GM12878 (cell line): ENCODE measurements around the gene BICRAL.

Source experiments
- CREM ChIP-seq: IDR thresholded peaks from 2 replicates; pipeline ENCODE4 v1.6.1; 2014; ENCODE audit warnings: antibody characterized with exemption, low read depth
- EZH2 ChIP-seq: IDR thresholded peaks from 2 replicates; pipeline ENCODE4 v1.6.1; 2012; ENCODE audit warnings: low read depth, mild to moderate bottlenecking, control low read depth, inconsistent platforms, low read length, borderline replicate concordance; ENCODE audit not compliant: control insufficient read depth
- POLR2A ChIP-seq: IDR thresholded peaks from 2 replicates; pipeline ENCODE4 v1.6.1; 2011; ENCODE audit warnings: low read depth, mild to moderate bottlenecking, low read length
- TF ChIP-seq, protein P1 (sequence below): fragments of 450-650 bp; formaldehyde crosslinking; IDR thresholded peaks from 2 replicates; pipeline ENCODE4 v1.5.0; 2022; ENCODE audit warnings: mild to moderate bottlenecking, missing genetic modification characterization
- TF ChIP-seq, protein P2 (sequence below): IDR thresholded peaks from 2 replicates; pipeline ENCODE4 v1.6.1; 2011; ENCODE audit warnings: mild to moderate bottlenecking, low read depth, low read length, moderate library complexity; ENCODE audit not compliant: insufficient replicate concordance
- TF ChIP-seq, protein P3 (sequence below): IDR thresholded peaks from 2 replicates; pipeline ENCODE4 v1.6.1; 2011; ENCODE audit warnings: low read depth, mild to moderate bottlenecking, low read length, moderate library complexity, borderline replicate concordance; ENCODE audit errors: extremely low read depth

DNA sequence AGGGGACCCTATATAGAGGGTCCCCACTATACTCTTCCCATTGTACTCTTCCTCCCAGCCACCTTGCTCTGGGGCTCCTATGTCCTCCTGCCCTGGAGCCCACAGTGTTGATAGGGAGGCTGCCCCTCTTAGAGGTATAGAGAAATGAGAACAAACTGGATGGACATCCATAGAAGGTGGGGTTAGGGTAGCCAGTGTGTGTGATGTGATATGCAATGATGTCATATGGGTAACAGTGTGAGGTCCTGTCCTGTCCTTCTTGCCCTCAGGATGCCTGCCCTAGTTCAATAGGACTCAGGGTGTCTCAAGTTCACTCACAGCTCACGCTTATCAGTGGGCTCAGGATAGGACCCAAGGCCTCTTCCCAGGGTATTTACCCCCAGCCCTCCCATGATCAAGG, 134.4 kb downstream of the BICRAL start:
- no peak for TF ChIP-seq POLR2A
- TF ChIP-seq, protein P1, sequence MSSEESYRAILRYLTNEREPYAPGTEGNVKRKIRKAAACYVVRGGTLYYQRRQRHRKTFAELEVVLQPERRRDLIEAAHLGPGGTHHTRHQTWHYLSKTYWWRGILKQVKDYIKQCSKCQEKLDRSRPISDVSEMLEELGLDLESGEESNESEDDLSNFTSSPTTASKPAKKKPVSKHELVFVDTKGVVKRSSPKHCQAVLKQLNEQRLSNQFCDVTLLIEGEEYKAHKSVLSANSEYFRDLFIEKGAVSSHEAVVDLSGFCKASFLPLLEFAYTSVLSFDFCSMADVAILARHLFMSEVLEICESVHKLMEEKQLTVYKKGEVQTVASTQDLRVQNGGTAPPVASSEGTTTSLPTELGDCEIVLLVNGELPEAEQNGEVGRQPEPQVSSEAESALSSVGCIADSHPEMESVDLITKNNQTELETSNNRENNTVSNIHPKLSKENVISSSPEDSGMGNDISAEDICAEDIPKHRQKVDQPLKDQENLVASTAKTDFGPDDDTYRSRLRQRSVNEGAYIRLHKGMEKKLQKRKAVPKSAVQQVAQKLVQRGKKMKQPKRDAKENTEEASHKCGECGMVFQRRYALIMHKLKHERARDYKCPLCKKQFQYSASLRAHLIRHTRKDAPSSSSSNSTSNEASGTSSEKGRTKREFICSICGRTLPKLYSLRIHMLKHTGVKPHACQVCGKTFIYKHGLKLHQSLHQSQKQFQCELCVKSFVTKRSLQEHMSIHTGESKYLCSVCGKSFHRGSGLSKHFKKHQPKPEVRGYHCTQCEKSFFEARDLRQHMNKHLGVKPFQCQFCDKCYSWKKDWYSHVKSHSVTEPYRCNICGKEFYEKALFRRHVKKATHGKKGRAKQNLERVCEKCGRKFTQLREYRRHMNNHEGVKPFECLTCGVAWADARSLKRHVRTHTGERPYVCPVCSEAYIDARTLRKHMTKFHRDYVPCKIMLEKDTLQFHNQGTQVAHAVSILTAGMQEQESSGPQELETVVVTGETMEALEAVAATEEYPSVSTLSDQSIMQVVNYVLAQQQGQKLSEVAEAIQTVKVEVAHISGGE (CRISPR knock-in tag): no peak
- no peak for TF ChIP-seq EZH2
- TF ChIP-seq, protein P2, sequence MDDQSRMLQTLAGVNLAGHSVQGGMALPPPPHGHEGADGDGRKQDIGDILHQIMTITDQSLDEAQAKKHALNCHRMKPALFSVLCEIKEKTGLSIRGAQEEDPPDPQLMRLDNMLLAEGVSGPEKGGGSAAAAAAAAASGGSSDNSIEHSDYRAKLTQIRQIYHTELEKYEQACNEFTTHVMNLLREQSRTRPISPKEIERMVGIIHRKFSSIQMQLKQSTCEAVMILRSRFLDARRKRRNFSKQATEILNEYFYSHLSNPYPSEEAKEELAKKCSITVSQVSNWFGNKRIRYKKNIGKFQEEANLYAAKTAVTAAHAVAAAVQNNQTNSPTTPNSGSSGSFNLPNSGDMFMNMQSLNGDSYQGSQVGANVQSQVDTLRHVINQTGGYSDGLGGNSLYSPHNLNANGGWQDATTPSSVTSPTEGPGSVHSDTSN: no peak
- TF ChIP-seq CREM: no peak
- TF ChIP-seq, protein P3, sequence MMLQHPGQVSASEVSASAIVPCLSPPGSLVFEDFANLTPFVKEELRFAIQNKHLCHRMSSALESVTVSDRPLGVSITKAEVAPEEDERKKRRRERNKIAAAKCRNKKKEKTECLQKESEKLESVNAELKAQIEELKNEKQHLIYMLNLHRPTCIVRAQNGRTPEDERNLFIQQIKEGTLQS: no peak
